Measurements from ENCODE around the gene GPR84.
"Not testable (repeated sequence)": the region's sequence is repeated elsewhere in the genome, so short reads cannot be mapped to it uniquely, and the experiment has no call there.

GPR84 gene

DNA sequence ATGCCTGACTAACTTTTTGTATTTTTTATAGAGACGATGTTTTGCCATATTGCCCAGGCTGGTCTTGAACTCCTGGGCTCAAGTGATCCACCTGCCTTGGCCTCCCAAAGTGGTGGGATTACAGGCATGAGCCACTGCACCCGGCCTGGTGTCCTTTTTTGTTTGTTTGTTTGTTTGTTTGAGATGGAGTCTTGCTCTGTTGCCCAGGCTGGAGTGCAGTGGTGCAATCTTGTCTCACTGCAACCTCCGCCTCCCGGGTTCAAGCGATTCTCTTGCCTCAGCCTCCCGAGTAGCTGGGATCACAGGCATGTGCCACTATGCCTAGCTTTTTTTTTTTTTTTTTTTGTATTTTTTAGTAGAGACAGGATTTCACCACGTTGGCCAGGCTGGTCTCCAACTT is 10.0 kb downstream of the GPR84 start:
- DNase-seq, result not testable (repeated sequence)

- no peak for DNase-seq
Observed at GRCh38 chr12:54352891-54353874, 11.1 kb downstream of the GPR84 start.

- no peak for DNase-seq
Observed at GRCh38 chr12:54352022-54352531, 12.2 kb downstream of the GPR84 start.

- no peak for DNase-seq
Observed at GRCh38 chr12:54351341-54351740, 12.9 kb downstream of the GPR84 start.

DNA sequence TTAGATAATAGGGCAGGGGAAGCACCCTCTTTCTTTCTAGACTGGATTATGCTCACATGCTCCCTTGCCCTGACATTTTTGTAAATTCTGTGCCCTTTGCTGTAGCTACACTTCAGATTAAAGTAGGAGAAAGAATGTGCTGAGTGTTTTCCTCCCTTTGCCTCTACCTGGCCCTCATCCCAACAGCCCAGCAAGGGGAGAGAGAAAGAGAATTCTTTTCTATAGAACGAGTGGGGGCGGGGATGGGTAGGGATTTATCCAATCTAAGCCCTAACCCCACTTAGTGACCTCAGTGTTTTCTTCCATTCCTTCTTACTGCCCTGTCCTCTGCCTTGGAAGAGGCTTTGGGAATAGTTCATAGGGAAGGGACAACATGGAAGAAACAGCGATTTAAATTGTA is 13.5 kb downstream of the GPR84 start:
- no peak for DNase-seq

GRCh38 chr12:54349679-54350078 is 14.6 kb downstream of the GPR84 start:
- no peak for DNase-seq

DNA sequence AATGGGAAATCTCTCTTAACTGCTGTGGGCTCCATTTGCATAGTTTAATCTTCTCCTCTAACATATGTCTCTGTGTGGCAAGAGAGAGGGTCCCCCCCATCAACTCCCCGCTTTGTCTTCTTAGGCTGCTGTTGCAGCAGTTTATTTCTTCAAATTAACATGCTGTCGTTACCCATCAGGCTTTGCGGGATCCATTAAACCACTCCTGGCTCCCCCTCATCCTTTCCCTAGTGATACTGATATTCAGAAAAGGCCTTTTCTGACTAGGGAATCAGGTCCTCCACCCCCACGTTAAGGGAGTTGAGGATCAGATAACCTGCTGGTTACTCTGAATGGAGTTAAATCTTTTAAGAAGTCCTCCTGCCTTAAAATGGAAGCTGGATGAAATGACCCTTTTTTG is 15.2 kb downstream of the GPR84 start:
- DNase-seq, result no peak

DNA sequence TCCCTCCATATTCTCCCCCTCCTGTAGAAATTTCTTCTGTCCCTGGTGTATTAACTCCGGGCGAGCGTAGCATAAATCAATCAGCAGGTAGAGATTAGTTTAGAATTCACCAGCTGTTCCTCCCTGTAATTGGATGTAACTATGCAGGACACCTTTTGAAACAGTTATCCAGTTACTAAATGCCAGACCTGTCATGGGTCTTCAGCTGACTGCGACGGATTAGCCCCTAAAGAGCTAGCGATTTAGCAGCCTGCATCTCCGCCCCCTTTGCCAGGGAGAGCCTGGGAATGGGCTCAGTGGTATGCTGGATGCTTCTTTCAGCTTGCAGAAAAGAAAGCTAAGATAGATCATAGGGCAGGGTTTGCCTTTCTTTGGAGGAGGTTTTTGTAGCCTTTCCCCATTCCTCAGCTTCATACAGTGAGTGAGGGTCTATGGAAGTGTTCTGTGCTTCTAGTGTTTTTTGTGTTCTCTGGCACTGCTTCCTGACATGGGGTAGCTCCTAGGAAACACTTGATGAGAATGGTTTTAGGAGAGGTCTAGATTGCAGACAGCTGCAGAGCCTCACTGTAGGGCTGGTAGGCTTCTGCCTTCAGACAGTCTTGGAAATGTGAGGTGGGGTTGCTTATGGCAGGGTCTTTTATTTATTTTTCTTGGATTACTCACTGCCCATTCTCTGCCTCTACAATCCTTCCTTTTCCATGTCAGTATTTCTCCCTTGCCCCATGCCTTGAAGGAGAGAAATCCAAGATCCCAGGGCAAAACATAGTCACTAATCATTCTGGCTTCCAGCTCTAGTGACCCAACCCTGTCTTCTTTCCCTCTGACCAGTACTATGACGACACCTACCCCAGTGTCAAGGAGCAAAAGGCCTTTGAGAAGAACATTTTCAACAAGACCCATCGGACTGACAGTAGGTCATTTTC is 22.6 kb downstream of the GPR84 start:
- DNase-seq, result no peak

- no peak for DNase-seq
Observed at GRCh38 chr12:54340846-54341245, 23.4 kb downstream of the GPR84 start.

DNA sequence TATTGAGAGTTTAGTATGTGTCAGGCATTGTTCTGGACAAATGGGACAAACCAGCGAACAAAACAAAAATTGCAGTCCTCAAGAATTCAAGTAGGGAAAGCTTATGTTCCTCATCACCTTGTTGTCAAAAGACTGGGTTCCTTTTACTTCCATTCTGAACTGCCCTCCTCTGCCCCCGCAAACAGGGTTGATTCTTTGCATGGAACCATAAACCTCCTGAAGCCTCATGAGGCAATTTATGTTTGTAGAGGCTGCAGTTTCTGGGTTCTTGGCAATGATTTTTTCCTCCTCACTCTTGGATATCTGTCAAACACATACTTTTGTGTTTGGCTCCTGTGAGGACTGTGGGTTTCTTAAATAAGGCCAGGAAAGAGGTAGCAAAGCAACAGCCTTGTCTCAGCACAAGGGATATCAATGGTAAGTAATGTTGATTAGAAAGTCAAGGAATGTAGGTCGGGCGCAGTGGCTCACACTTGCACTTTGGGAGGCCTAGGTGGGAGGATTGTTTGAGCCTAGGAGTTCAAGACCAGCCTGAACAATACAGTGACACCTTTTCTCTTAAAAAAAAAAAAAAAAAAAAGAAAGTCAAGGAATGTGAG is 25.5 kb downstream of the GPR84 start:
- DNase-seq, result no peak

- no peak for DNase-seq
Observed at GRCh38 chr12:54337854-54338650, 26.2 kb downstream of the GPR84 start.

DNA sequence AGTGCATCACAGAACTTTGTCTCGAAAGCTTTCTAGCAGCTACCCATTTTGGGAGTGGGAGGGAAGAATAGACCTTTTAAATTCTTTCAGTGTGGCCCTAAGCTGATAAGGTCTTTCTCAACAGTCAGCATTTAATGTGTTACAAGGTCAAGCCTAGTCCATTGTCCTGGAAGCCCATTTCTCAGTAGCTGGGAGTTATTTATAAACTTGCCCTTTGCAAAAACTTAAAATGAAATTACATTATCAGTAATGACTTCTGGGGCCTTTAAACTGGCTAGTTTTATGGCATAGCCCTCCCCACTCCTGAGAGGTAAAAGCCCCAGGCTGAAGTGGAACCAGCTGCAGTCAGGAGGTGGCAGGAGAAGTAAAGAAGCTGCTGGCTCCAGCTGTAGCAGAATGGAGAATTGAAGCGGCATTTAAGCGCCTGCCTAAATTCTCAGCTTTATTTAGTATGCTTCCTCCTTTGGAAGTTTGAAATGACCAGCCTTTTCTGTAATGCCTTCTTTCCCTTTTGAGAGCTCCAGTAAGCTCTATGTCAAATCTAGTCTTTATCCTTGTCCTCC is 26.9 kb downstream of the GPR84 start:
- no peak for DNase-seq

GRCh38 chr12:54333420-54334034 is 30.8 kb downstream of the GPR84 start:
- DNase-seq, result no peak

DNA sequence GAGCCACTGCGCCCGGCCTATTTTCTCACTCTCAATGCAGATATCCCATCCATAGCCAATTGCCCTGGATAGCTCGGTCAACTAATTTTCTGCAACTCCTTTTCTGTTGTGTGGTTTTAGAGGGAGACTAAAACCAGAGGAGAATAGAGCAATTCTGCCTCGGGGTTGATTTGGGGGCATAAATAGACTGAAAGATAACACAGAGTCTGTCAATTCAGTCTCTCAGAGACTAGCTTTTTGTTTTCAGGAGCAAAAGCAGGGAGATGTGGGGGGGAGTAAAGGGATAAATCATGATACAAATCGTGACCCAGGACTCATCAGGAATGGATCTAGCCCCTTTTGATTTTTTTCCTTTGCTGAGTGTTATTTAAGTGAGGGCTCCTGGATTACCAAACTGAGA is 32.8 kb downstream of the GPR84 start:
- DNase-seq, result no peak

DNA sequence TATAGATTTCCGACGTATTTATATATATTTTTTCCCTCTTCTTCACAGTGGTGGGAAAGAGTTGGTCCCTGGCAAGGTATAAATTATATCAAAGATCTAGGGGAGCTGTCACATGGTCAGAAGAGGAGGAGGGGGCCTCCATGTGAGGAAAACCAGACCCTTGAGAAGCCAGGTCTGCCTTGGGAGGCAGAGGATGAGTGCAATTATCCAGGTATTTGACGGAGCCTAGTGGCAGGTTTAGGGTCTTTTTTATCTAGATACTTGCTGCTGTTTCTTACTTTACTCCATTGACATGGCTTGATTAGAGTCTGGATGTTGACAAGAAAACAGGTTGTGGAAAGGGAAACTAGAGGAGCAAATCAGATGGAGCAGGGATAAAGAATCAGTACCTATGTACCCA is 33.8 kb downstream of the GPR84 start:
- DNase-seq, result no peak

- no peak for DNase-seq
Observed at GRCh38 chr12:54329759-54330158, 34.5 kb downstream of the GPR84 start.

DNA sequence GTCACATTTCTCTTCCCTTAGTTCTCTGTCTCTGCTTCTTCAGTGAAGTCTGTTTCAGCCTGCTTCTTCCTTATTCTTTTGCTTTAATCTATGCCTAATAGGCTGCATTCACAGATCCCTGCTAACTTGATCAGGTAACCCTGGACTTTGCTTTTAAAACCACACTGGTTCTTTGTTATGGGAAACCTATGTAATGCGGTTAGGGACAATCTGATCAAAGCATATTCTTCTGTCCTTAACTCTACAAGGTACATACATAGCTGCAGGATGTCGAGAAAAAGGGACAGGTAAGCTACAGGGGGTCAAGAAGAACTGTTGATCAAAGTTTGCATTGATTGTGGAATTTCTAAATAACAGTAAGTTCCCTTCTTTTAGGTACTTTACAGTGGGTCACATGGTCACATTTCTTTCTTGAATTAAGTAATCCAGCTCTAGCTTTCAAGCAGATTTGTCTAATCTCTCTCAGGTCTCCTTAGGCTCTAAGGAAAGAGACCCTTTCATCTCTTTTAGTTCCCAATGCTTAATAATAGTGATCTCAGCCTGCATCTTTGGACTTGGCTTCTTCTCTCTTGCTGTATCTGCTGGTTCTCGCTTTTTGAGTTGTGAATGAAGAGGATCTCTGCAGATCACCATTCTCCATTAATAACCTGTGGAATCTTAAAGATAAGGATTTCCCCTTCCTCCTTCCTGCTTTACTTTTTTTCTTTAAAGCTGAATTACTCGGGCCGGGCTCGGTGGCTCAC is 35.5 kb downstream of the GPR84 start:
- no peak for DNase-seq

GRCh38 chr12:54325442-54326109 is 38.7 kb downstream of the GPR84 start:
- DNase-seq, result not testable (repeated sequence)

- peak; percentile 99 for DNase-seq
Observed at GRCh38 chr12:54324617-54325441, 39.5 kb downstream of the GPR84 start, which contains the start of gene COPZ1. Gene COPZ1, plus strand, starts transcription at chr12:54325131. Its CDS starts 33 bp downstream, at chr12:54325164.

Data from suppressor macrophage treated with lipopolysaccharide for 4 hours (primary cell).